GM12865 (cell line): Measurements from ENCODE around the gene HDAC9.
"Not testable (repeated sequence)": the region's sequence is repeated elsewhere in the genome, so short reads cannot be mapped to it uniquely, and the experiment has no call there.

Source experiments
- DNase-seq: peaks from one replicate; pipeline ENCODE4 v3.0.0; 2010; ENCODE audit warnings: low read depth
- H3K4me3 ChIP-seq: 2 replicates; pipeline ENCODE4 v1.5.1; 2011; ENCODE audit warnings: mild to moderate bottlenecking, low read depth, low read length, control low read depth
- TF ChIP-seq, protein P1 (sequence below): IDR thresholded peaks from 2 replicates; pipeline ENCODE4 v1.5.1; 2011; ENCODE audit warnings: low read length, control low read depth, low read depth, inconsistent platforms; ENCODE audit not compliant: insufficient read depth; ENCODE audit errors: missing control alignments

Gene HDAC9

DNA sequence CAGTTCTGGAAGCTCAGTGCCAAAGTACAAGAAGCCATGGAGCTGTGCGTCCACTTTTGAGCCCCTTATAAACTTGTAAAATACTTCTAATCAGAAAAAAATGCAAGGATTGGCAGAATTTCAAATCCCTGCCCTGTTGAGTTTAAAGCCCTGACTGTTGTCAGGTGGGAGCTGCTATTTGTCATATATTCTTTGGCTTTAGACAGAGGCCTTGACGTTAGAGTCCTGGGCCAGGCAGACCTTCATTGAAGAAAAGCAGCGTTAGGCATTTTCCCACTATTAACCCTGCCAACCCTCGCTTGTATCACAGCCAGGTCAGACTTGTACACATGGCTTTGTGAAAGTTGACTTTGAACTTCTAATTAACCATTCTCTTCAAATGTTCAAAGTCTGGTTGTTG lies 466.5 kb downstream of the HDAC9 start:
- no peak for DNase-seq
- H3K4me3 ChIP-seq = no peak overlapping the region

DNA sequence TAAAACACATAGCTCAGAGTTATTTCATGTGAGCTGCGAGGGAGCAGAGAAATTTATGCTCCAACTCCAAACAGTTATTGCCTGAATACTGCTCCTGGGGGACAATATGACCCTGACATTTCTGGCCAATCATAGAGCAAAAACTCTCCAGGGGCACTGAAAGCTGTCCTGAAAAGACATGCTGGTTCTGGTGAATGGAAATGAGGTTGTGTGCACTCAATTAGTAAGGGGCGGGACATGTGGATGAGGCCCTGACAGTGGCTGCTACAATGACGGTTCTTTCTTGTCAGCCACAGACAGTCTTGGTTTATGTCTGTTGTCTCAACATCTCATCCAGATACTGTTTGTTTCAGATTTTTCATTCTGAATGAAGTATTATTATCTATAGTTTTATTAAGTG lies 470.1 kb downstream of the HDAC9 start:
- TF ChIP-seq, protein P1, sequence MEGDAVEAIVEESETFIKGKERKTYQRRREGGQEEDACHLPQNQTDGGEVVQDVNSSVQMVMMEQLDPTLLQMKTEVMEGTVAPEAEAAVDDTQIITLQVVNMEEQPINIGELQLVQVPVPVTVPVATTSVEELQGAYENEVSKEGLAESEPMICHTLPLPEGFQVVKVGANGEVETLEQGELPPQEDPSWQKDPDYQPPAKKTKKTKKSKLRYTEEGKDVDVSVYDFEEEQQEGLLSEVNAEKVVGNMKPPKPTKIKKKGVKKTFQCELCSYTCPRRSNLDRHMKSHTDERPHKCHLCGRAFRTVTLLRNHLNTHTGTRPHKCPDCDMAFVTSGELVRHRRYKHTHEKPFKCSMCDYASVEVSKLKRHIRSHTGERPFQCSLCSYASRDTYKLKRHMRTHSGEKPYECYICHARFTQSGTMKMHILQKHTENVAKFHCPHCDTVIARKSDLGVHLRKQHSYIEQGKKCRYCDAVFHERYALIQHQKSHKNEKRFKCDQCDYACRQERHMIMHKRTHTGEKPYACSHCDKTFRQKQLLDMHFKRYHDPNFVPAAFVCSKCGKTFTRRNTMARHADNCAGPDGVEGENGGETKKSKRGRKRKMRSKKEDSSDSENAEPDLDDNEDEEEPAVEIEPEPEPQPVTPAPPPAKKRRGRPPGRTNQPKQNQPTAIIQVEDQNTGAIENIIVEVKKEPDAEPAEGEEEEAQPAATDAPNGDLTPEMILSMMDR = no peak
- H3K4me3 ChIP-seq = no peak overlapping the region
- no peak for DNase-seq

More for the DNA sequence above, 466.5 kb downstream of the HDAC9 start:
- TF ChIP-seq, protein P1 = no peak

DNA sequence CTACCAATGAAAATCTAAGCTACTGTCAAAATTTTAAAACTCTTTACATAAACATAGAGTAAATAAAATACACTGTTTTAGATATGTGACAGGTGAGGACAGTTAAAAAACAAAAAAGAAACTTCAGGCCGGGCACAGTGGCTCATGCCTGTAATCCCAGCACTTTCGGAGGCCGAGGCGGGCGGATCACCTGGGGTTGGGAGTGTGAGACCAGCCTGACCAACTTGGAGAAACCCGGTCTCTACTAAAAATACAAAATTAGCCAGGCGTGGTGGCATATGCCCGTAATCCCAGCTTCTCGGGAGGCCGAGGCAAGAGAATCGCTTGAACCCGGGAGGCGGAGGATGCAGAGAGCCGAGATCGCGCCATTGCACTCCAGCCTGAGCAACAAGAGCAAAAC lies 472.2 kb downstream of the HDAC9 start:
- H3K4me3 ChIP-seq, DNase-seq: not testable (repeated sequence)

DNA sequence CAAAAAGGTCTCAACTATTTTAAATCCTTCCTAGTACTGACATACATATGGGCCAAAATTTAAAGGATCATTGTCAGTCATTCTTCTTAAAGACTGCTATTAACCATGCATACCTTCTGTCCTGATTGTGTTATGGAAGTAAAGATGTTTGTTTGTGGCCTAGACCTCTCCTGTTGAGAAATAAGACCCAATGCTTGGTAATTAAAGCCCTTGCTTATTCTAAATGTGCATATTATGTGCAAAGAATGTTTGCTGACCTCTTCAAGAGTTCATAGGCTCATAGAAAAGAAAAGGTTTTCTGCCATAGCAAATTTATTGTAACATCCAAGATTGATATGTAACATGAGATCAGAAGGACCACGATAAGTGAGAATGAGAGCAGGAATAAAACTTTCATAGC lies 476.3 kb downstream of the HDAC9 start:
- H3K4me3 ChIP-seq = no peak overlapping the region
- TF ChIP-seq, protein P1 = no peak
- no peak for DNase-seq

DNA sequence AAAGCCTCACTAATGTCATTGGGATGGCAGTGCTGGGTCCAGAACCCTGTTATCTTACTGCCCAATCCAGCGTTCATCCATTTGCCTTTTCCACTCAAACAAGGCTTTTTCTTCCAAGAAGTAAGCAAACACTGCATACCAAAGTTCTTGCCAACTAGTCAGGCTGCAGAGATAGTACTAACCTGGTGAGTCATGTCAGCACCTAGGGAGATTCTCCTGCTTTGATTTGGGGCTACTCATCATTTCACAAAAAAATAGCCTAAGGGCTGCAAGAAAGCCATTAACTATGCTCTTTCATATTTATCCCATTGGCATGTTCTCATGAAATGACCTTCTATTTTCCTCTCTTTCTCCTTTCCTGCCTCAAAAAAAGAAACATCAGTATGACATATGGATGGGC lies 479.3 kb downstream of the HDAC9 start:
- no peak overlapping the region for H3K4me3 ChIP-seq
- TF ChIP-seq, protein P1 = no peak
- DNase-seq = no peak

DNA sequence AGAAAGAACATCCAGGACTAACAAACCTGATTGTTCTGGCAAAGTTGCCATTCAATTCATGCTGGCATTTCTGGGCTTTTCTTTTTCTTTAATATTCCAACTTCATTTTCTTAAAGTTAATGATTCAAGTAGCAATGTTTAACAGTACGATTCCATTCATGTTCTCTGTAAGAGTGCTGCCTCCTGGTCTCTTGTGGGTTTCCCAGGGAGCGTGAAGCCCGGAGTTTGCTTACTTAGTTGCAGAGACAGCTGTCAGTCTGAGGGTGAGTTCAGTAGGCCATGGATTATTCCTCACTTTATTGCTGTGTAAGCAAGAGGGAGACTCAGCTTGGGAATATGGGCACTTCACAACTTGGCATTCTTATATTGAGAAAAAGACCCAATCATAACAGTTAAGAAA lies 479.7 kb downstream of the HDAC9 start:
- no peak for DNase-seq
- TF ChIP-seq, protein P1 = no peak
- no peak overlapping the region for H3K4me3 ChIP-seq

DNA sequence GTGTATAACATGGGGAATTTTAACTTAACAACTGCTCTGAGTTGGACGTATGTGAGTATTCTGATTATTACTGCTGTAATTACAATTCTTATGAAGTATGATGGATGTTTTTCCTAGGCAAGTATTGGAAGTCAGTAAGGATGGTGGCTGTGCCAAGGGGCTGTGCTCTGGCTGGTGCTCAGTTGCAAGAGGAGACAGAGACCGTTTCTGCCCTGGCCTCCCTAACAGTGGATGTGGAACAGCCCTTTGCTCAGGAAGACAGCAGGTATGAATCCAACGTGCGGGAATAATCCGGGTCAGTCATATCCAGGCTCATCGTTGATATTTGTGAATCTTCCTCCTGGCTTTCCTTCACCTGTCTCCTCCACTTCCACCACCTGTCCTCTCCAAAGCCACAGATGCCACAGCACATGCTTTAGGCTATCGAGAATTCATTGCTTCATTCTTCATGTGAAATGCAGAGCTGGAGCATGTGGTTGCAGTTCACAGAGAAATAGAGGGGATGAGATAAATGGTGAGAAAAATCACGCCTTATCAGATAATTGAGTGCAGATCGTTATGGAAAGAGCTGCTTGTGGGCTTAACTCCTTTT lies 480.2 kb downstream of the HDAC9 start:
- H3K4me3 ChIP-seq = no peak overlapping the region
- TF ChIP-seq, protein P1 = no peak
- no peak for DNase-seq
